ENCODE measurements around the gene CXCL10.

The CXCL10 gene

DNA sequence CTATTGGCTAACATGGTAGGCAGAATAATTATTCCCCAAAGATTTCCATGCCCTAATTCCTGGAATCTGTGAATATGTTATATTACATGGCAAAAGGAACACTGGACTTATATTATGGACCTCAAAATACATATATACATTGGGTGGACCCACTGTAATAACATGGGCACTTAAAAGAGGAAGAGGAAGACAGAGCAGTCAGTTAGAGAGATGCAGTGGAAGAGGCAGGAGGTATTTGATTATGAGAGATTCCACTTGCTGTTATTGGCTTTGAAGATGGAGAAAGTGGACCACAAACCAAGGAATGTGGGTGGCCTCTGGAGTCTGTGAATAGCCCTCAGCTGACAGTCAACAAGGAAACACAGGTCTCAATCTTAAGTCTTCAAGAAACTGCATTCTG lies 37.2 kb upstream of the CXCL10 start:
- TF ChIP-seq CTCF (IDR thresholded peaks at IDR 0.05; ENCODE audit: insufficient read depth, low read length, missing control alignments) = no peak
- H3K4me3 ChIP-seq (ENCODE audit: low read depth, low read length) = no peak overlapping the region
- POLR2A ChIA-PET = no interaction called here
- CTCF ChIA-PET = no interaction called here
- DNase-seq (ENCODE audit: low read depth, low spot score) = no peak

DNA sequence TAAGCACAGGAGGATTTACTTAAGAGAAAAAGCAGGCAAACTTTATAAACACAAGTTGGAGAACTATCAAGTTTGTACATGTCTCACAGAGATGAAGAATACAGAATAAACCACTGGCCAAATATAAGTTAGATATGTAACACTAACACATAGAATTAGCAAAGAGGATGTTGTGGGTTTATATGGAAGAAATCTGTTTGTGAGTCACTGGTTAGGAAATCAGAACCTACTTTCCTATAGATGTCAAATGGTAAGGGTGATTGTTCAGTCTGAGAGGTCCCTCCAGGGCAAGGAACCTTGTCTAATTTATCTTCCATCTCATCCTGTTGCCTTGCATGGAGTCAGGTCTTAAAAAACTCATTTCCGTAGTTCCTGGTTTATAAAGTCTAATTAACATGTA lies 36.5 kb upstream of the CXCL10 start:
- no peak for TF ChIP-seq CTCF (IDR thresholded peaks at IDR 0.05; ENCODE audit: insufficient read depth, low read length, missing control alignments)
- ChIA-PET CTCF (interaction anchor here (2.3 kb wide), 1 partner anchor 64 kb away, joined by 26 read pairs; no protein-coding TSS in a partner anchor), POLR2A (no interaction called here)
- DNase-seq (ENCODE audit: low read depth, low spot score) = no peak
- H3K4me3 ChIP-seq (ENCODE audit: low read depth, low read length) = no peak overlapping the region

GRCh38 chr4:76058888-76059426 lies 35.7 kb upstream of the CXCL10 start:
- no peak for TF ChIP-seq CTCF (IDR thresholded peaks at IDR 0.05; ENCODE audit: insufficient read depth, low read length, missing control alignments)
- no peak for DNase-seq (ENCODE audit: low read depth, low spot score)
- POLR2A ChIA-PET = no interaction called here
- CTCF ChIA-PET = interaction anchor here (0.6 to 2.3 kb wide), 4 partner anchors 8 to 66 kb away, joined by 3 to 26 read pairs (median 6); no protein-coding TSS in a partner anchor
- H3K4me3 ChIP-seq (ENCODE audit: low read depth, low read length) = no peak overlapping the region

DNA sequence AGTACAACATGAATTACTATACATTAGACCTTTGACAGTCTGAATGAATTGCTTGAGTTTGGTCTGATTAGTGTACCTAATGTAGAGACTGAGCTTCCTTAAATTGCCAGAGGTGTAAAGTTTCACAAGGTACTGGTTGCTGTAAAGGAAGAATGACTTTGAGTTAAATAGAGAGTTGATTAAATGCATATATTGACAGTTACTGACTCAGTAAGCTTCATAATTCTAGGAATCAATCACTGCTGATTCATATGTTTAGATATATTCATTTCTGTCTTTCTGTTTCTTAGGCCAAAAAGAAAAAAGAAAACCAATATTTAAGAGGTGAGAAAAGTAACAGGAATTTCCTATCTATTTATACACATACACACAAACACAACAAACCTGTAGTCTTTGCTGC lies 35.0 kb upstream of the CXCL10 start:
- no peak overlapping the region for H3K4me3 ChIP-seq (ENCODE audit: low read depth, low read length)
- CTCF ChIA-PET = interaction anchor here (0.9 to 2.3 kb wide), 3 partner anchors 8 to 62 kb away, joined by 4 to 26 read pairs (median 7); no protein-coding TSS in a partner anchor
- POLR2A ChIA-PET = no interaction called here
- no peak for TF ChIP-seq CTCF (IDR thresholded peaks at IDR 0.05; ENCODE audit: insufficient read depth, low read length, missing control alignments)
- no peak for DNase-seq (ENCODE audit: low read depth, low spot score)

GRCh38 chr4:76055421-76055820 lies 32.1 kb upstream of the CXCL10 start:
- ChIA-PET CTCF (interaction anchor here (1.1 to 3.1 kb wide), 2 partner anchors 9 to 62 kb away, joined by 4 to 14 read pairs; no protein-coding TSS in a partner anchor), POLR2A (interaction anchor here (0.6 kb wide), 1 partner anchor 23 kb away, joined by 3 read pairs; no protein-coding TSS in a partner anchor)
- TF ChIP-seq CTCF (IDR thresholded peaks at IDR 0.05; ENCODE audit: insufficient read depth, low read length, missing control alignments) = no peak
- no peak overlapping the region for H3K4me3 ChIP-seq (ENCODE audit: low read depth, low read length)
- no peak for DNase-seq (ENCODE audit: low read depth, low spot score)

DNA sequence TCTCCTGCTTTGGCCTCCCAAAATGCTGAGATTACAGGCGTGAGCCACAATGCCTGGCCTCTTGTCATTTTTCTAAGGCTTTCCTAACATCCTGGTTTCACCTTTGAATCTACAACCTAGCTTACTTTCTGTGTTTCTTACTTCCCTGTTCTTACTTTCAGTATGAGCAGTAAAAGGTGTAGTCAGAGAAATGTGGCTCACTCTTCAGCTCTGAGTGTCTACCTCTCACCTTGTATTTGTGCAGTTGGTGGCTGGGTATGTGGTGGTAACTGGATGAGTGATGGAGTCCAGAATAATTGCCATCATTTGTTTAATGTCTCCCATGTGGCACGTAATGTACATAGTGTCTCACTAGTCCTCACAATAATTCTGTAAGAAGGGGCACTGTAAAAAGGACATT lies 31.7 kb upstream of the CXCL10 start:
- no peak for TF ChIP-seq CTCF (IDR thresholded peaks at IDR 0.05; ENCODE audit: insufficient read depth, low read length, missing control alignments)
- no peak for DNase-seq (ENCODE audit: low read depth, low spot score)
- POLR2A ChIA-PET = no interaction called here
- H3K4me3 ChIP-seq (ENCODE audit: low read depth, low read length) = no peak overlapping the region
- CTCF ChIA-PET = interaction anchor here (3.1 kb wide), 1 partner anchor 9 kb away, joined by 14 read pairs; no protein-coding TSS in a partner anchor

Data from AG04449 (cell line).